RPMI8226 (cell line): ENCODE data around the gene IL1RAPL2.

Experiments
- DNase-seq: peaks from one replicate; pipeline ENCODE4 v3.0.0-alpha.2; 2015

Gene IL1RAPL2

DNA sequence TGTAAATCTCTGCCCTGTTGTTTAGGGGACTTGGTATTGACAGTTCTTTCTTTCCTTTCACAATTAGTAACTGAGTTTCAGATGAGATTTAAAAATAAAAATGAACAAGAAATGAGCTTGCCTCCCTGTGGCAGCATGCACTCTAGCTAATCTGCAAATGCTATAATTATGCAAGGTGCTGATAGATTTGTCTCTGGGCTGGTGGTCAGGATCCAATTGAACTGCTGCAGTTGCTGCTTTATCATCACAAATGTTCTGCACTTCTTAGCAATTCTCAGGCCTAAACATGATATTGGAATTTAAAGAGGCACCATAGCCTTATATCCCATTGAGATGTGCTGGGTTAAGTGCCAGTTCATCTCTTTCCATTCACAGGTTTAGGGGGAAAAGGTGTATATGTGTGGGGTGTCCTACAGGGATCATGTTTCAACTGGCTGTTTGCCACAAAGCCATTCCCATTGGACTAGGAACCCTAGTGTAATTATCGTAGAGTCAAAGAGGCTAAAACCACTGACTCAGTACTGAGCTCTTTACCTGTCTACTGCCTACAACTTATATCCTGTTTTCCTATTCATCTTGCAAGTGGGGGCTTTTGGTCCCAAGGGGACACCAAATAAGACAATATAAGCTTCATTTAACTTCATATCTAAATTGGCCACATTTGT lies 914.8 kb downstream of the IL1RAPL2 start:
- no peak for DNase-seq

DNA sequence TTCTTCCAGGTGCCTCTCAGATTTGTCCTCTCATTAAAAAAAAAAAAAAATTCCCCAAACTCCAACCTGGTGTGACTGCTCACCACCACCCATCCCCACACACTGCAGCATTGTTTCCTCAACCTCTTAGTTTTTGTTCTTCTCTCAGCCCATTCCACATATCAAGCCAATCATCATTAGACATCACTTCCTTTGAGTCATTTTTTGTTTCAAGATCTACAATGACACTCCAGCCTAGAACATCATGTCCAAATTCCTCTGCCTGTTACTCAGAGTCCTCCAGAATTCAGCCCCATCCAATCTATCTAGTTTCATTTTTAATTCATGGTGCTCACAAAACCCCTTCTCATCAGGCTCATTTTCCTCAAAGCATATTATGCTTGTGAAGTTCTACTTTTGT lies 917.0 kb downstream of the IL1RAPL2 start:
- DNase-seq, result no peak

DNA sequence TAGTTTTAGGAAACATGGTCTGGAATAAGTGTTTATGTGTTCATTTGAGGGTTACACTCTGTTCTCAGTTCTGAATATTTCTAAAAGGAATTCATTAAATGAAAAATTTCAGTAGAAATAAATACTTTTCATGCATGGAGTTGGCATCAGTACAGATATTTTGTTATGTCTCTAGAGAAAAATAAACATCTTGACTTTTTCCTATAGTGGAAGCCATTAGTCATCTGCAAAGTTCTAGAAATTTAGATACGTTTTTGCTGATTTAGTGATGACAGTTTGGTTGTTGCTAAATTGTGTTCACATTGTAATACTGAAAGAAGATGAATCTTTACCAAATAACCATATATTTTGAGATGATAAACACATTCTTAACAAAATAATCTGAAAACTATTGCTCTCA lies 922.7 kb downstream of the IL1RAPL2 start:
- DNase-seq, result no peak

DNA sequence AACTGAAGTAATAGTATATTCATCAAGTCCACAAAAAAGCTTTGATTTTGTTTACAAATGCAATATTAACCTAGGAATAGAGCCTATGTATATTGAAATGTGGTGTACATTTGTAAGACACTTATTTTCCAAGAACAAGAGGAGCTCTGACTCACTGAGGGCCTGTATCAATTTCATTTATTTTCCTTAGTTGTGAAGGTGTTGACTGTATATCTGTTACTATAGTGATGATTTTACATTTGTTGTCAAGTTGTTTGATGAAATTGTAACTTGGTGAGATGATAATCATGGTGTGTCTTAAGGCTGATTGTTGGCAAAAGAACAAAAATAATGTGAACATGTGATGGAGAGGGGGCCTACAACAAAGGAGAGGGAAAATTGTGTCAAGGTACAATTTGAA lies 929.4 kb downstream of the IL1RAPL2 start:
- DNase-seq, result no peak

DNA sequence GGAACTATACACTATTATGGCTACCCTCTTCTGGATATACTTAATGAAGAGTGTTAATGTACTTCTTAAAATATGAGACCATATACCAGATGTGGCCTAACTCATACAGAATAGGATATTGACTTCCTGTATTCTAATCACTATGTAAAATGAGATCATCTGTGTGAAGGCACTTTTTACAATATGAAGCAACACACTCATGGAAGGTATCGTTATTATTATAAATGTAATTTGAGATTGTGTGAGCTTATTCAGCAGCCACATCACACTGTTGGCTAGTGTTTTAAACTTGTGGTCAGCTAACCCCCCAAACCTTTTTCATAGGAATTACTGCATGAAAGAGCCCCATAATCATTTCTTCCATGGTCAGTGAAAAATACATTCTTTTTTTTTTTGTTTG lies 936.3 kb downstream of the IL1RAPL2 start:
- DNase-seq, result no peak

DNA sequence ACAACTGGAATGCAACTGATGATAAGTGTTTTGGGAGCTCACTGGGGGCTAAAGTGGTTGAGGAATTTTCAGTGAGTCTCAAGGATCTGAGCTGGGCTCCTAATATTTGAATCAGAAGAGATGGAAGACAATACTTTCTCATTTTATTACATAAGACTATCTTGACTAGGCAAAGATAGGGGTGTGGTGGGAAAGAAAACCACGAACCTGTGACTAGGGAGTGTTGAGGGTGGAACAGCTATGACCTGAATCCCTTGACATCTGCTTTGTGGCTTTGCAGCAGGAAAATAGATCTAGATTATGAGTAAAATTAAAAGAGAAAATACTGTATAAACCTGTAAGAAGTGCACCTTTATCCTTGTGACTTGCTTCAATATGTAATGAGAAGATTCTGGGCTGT lies 949.6 kb downstream of the IL1RAPL2 start:
- DNase-seq, result no peak

DNA sequence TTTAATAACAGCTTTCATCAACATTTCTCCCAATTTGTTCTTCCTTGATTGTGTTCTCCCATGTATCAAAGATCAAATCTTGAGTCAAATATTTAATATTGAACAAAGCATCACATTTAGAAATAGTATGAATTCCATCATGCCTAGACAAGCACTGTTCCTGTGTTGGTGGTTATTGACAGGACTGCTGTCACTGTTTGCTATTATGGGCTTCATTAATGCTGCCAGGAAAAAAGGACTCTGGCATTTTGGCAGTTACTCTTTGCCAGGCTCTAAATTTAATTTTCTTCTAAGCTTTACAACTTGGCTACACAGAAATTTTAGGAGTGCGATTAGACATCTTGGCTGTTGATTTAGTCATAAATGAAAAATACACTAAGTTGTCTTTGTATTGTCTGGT lies 960.4 kb downstream of the IL1RAPL2 start:
- DNase-seq, result no peak

DNA sequence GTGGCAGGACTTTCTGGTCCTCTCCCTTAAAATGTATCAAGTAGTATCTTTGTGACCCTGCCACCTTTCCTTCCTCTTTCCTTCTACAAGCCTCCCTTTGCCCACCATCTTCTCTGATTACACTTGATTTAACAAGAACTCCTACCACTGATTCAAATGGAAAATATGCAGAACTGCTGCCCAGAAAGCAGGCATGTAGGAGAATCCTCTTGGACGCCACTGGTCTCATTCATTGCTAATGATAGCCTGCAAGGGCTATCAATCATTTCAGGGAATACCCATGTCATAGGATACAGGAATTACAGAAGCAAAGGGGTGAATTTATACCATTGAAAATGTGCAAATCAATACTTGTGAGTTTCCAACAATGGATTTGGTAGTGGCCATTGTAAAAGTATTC lies 961.8 kb downstream of the IL1RAPL2 start:
- no peak for DNase-seq

DNA sequence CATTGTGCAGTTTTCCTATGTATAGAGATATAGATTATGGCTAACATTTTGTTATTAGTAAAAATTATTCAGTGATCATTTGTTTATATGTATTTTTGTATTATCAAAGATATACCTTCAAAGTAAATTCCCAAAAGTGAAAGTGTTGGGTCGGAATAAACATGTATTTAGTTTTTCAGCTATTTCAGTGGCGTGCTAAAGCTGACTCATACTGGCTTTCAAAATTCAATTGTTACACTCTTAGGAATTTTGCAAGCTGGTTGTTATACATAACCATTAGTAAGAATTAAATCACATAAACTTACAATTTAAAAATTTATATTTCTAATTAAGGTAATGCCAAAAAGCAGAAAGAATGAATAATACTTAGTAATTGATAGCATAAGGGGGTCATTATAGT lies 968.0 kb downstream of the IL1RAPL2 start:
- DNase-seq, result no peak

DNA sequence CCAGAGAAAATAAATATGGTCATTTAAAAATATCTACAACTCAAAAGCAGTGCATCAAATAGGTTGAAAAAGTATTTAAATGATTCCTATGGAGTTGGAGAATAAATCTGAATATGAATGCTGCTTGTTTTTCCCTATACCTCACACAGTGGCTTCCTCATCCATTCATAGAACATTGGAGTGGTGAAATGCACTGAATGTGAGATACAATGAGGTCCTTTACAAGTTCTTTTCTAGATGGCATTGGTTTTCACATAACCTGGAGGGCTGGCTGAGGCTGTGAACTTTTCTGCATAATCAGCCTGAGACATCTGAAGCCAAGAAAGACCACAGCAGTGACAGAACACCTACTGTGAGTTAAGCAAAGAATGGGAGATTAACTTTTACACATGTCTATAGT lies 977.3 kb downstream of the IL1RAPL2 start:
- no peak for DNase-seq

DNA sequence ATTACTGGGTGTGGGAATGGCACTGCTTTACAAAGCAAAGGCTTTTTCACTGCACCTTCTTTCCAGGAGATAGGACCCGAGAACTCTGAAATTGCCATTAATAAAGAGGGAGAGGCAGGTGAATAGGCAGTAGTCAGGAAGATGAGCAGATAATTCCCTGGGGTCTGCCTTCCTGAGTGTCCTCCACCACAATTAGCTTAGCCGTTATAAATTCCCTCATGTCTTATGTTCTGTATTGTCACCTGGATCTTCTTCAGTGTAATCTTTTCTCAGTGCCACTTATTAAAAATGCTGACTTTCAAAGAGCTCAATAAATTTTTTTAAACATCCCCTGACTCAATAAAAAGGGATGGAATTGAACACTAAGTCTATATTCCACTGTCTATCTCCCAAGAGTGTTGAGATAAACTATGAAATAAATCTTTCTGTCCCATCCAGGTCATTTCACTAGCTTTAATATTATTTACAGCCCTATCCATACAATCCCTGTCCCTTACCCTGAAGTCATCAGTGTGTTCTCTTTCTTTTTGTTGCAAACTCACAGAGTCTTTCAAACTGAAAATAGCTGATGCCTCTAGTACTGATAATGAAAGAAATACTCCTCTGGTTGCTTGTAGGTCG lies 984.2 kb downstream of the IL1RAPL2 start:
- no peak for DNase-seq

DNA sequence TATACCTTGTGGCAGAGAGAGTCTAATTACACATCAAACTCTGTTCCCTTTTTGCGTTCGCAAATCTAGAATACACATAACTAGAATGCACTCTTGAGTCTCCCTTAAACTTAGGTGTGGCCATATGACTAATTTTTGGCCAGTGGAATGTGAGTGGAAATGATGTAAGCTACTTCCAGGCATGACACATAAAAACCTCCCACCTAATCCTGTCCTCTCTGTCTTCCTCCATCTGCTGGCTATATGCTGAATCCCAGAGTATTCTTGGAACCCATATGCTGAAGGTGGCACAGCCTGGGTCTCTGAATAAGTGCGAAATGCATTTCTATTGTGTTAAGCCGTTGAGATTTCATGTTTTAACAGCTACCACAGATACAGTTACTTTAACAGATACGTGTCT lies 986.4 kb downstream of the IL1RAPL2 start:
- DNase-seq, result no peak

DNA sequence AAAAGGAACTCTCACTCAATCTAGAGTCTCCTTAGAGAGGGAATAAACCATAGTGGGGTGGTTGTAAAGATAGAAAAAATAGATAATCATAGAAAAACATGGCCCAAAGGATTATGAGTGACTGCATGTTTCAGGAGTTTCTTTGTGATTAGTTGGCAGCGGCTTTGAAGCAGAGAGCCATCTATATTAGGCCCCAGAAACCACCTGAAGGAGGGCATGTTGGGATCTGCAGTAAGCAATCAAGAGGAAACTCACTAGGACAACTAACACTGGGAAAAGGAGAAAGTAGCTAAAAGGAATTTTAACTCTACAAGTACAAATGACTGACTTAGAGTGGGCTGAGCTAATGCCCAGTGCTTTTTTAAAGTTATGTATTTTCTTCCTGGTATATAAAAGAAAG lies 987.1 kb downstream of the IL1RAPL2 start:
- no peak for DNase-seq

DNA sequence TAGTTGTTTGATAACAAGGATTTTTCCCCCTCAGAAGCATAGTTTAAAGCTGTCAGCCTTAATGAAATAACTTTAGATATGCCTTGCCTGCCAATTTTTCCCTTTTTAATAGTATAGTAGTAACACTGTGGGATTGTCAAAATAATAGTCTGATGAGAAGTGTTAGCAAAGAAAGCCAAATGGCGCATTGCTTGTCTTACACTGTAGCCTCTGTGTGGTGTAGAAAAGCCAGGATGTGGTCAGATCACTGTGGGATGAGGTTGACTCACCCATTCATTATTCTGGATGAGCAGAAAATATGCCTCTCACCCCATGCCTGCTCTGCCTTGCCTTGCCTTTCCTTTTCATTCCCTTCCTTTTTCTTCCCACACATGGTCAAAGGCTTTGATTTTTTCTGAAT lies 998.5 kb downstream of the IL1RAPL2 start:
- DNase-seq, result no peak

DNA sequence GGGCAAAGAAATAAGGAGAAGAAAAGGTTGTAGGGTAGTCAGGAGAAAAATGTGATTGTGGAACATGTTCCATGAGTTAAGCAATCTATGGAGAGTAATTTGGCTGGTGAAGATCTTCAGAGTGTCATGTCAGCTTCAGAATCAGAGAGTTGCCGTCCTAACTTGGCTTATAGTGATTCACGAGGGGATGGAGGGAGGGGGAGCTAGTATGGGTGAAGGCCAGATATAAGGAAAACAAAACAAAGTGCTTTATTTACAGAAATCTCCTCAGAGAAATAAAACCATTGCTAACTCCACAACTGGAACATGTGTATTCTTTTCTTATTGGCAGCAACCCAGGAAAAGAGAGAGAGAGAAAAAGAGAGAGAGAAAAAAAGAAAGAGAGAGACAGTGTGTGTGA lies 999.9 kb downstream of the IL1RAPL2 start:
- no peak for DNase-seq

DNA sequence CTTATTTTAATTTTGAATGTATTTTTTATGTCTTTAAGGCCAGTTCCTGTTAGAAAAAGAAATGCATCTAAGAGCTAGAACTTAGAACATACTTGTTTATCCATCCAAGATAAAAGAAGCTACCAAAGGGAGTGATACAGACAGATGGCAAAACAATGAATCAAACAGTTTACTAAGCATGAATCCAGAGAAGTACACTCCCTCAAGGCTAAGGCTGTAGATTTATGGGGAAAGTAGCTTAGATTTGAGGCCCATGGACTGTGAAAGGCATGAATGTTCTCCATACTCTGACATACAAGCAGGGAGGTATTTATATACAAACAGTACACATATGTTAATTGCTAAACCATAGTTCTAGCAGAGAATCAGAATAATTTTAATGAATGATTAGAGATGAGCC lies 1001.1 kb downstream of the IL1RAPL2 start:
- no peak for DNase-seq

DNA sequence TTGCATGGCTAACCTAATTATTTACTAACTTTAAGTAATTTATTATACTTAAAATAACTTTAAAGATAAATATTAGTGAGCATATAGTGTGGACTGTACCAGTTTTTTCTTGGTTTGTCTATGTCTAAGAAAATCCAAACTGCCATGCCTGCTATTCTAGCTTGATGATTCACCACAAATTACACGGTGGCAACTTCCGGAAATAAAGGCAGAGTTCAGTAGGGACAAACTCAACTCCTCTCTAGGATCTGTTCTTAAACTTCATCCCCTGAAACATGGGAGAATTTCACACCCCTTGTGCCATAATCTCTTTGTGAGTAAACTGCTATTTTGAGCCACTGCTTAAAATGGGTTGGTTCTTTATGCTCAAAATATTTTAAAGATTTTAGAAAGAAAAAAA lies 1042.7 kb downstream of the IL1RAPL2 start:
- DNase-seq, result no peak

DNA sequence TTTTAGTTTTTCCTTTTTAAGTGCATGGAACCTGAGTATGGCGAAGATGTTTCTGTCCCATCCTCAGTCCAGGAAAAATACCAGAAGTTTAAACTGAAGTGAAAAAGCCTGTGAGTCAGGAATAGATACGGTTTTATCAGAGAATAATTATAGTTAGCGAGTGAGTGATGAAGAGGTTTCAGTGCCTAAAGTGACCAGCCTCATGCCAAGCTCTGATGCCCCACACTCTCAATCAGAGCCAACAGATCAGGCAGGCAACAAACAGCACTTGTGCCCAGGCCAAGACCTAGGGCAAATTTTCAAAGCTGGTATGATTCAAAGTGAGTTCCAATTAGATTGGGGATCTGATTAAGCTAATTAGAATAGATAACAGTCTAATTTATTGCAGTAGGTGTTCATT lies 1043.5 kb downstream of the IL1RAPL2 start:
- no peak for DNase-seq

DNA sequence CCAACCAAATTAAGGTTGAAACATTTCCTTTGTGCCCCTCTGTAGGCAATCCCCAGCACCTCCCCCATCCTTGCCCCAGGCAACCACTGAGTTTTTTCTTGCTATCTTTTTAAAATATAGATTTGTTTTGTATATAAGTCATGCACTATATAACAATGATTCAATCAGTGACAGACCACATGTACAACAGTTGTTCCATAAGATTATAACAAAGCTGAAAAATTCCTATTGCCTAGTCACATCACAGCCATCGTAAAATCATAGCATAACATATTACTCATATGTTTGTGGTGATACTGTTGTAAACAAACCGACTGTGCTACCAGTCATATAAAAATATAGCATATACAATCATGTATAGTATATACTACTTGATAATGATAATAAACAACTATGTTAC lies 1044.4 kb downstream of the IL1RAPL2 start:
- no peak for DNase-seq

DNA sequence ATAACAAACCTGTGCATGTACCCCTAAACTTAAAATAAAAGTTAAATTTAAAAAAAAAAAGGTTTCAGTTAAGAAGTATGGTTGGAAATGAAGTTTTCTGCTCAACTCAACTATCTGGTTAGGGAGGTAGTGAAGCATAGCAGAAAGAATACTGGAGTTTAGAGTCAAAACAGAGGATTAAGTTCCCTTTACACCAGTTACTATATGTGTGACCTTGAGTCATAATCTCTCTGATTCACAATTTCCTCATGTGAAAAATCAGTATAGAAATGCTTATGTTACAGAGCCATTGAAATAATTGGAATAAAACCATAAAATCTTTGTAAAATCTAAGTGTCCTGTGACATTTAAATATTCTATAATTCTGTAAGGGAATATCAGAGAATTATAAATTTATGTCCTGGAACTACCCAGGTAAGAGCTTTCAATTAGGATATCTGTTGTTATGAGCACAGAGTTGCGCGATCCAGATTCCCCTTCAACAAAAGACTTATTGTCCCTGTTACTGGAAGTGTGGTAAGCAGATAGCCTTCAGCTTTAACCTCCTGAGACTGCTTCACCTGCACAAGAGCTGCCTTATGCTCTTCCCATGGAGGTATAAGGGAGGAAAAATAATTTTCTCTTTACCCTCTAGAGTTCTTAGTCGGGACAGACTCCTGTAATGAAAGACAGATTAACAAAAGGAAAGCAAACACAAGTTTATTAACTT lies 1052.5 kb downstream of the IL1RAPL2 start:
- DNase-seq, result no peak

DNA sequence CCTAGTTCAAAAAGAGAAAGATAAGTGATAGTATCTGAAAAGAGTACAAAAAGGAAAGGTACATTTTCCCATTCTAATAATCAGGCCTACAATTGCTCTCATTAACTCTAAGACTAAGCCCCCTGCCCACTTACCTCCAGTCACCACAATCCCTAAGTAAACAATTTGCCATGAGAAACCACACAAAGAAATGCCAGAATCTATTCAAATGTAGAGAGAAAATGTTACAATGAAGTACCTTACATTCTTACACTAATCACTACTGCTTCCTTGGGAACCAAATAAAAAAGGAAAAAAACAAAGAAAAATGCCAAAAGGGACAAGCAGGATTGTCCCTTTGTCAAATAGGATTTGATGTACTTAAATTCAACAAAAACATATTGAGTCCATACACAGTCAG lies 1068.2 kb downstream of the IL1RAPL2 start:
- DNase-seq, result no peak

DNA sequence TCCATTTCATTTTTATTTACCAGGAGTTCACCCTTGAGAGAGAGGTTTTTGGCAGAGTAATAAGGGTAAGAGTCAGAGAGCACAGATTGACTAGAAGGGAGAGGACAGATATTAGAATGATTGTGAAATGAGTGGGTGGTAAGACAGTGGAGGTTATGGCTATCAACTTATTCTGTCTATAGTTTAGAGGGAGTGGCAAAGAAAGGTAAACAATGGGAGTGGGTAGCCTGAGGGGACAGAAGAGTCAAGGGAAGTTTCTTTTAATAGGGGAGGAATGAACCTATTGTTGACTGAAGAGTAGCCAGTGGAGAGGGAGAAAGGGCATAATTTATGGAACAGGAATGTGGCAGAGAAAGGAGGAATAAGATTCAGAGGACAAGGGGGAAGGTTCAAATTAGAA lies 1069.8 kb downstream of the IL1RAPL2 start:
- no peak for DNase-seq

DNA sequence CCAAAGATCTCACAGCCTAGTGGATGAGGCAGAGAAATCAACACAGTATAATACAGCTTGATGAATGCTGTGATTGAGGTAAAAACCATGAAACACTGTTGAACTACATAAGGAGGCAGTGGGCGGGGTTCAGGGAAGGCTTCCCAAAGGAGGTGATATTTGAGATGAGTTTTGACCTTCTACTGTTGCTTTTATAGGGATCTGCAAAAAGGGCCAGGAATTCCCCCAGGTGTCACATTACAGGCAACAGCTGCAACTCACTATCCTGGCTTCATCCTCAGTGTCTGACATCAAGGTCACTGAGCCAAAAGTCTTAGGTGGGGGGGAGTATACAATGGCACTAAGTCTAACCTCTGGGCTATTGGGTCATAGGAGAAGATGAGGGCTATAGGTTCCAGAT lies 1070.7 kb downstream of the IL1RAPL2 start:
- no peak for DNase-seq

DNA sequence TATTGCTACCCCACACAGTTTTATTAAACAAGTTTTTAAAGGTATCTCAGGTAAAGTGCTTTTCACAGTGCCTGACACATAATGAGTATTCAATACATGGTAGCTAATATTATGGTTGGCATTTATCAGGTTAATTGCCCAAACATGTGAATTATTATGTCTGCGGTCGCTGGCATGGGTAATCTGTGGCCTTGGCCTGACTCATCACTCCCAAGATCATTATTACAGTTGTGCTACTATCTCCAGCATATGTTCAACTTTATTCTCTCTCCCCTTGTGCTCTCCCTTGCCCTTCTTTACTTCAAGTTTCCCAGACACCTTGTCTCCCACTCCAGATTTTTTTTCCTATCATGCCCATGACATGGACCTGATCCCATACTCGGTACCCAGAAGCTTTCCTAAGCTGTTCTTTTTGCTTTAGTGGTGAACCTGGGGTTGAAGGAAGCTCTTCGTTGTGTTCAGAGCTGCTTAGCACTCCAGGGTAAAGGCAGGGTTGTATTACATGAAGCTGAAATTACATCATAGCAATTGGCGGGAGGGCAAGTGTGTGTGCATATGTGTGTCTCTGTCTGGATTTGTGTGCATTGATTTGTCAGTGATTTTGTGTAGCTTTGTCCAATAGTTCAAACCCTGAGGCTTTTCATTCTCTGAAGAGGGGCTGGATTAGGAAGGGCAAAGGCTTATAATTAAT lies 1079.8 kb downstream of the IL1RAPL2 start:
- DNase-seq, result no peak
